Measurements from ENCODE around the gene SAMD10. TPM values are rescaled to one million over a fixed set of nuclear protein-coding genes. Genes with fewer than 3 reads are reported as not detected.

SAMD10 gene
- total and polyA plus RNA-seq, 10 of the 15 experiments (the other 5 are each of a cell fraction or from before 2014, with no cell fraction given): 1.3 to 51.4 (median 17.9) TPM

DNA sequence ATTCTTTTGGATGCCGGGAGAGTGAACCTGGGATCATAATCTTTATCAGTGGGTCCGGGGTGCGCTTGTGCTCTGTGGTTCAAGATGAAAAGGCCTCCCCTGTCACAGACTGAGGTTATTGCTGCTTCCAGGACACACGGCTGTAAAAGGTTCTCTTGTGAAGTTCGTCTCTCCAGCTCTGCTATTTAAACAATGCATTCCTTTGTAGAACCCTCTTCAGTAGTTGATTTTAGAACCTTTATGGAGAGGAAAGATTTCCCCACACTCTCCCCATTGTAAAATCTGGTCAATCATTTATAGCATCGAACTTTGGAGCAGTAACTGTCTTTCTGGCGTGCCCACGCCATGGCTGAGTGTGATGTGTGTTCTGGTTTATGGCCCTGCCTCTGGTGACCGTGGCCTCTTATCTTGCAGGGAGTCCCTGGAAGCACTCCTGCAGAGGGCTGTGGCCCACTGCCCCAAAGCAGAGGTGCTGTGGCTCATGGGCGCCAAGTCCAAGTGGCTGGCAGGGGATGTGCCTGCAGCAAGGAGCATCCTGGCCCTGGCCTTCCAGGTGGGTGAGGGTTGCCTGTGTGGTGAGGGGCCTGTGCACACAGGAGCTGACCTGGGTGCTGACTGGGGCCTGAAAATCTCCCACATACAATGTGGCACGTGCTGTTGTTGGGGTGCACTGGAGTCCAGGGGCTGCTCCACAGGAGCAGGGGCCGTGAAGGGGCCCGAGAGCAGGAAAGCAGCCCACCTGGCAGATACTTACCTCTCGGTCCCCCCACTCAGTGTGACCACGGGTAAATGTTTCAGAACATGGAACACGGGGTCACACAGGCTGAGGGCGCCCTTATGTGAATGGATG lies 44.9 kb upstream of the SAMD10 start:
- WGBS (ENCODE audit: insufficient coverage, insufficient replicate concordance, low lambda C conversion rate, missing lambda C conversion rate): 95% methylated on average over 17 of the region's 17 CpGs
- no TSS peak for BruUV-seq (replicated peaks)
- intact Hi-C loops (cut with micrococcal nuclease; ENCODE audit: unreplicated experiment) (no loop called here), in situ Hi-C loops (cut with MboI) (no loop called here)
- ChIA-PET SMC1A (ENCODE audit: uncharacterized antibody, unreplicated experiment) (no interaction called here), POLR2A (interaction anchor here (0.8 to 1.1 kb wide), 2 partner anchors 10 to 22 kb away, joined by 3 read pairs; no protein-coding TSS in a partner anchor), RAD21 (ENCODE audit: unreplicated experiment) (no interaction called here), CTCF (interaction anchor here (0.7 kb wide), 1 partner anchor 16 kb away, joined by 3 read pairs; no protein-coding TSS in a partner anchor)
- Histone ChIP-seq H3K27ac (ENCODE audit: control insufficient read depth, insufficient read depth) (no peak overlapping the region), H3K36me3 (ENCODE audit: control insufficient read depth in 2 of 2, insufficient read depth in 2 of 2, low read length in 1 of 2) (peaks cover 57 to 61% of the 10 kb centered on the region in 2 experiments), H3K4me2 (ENCODE audit: control insufficient read depth, insufficient read depth) (no peak overlapping the region), H3K27me3 (replicated peaks in 1 of 2; ENCODE audit: control insufficient read depth in 2 of 2, insufficient read depth in 2 of 2, low read length in 1 of 2) (no peaks in the 10 kb centered on the region), H2AFZ (ENCODE audit: control insufficient read depth, low read depth, low read length) (no peak overlapping the region), H3K9me3 (replicated peaks; ENCODE audit: control insufficient read depth, insufficient read depth, low read length) (no peaks in the 10 kb centered on the region), H4K20me1 (ENCODE audit: control insufficient read depth, insufficient read depth) (no peaks in the 10 kb centered on the region), H3K4me3 (no peak overlapping the region), H3K79me2 (ENCODE audit: control insufficient read depth, insufficient read depth, low read length) (no peaks in the 10 kb centered on the region), H3K9ac (ENCODE audit: control insufficient read depth, insufficient read depth, low read length) (no peak overlapping the region), H3K4me1 (ENCODE audit: control insufficient read depth, insufficient read depth, low read length) (no peaks in the 10 kb centered on the region)
- ATAC-seq (no peak), FAIRE-seq (no peak), DNase-seq (ENCODE audit: low read depth, low spot score) (no peak)
- TF ChIP-seq PAX5 (IDR thresholded peaks at IDR 0.05; ENCODE audit: borderline replicate concordance, low read depth, low read length) (no peak), GABPA (IDR thresholded peaks at IDR 0.05; ENCODE audit: low read depth) (no peak), MTA2 (IDR thresholded peaks at IDR 0.05; ENCODE audit: low read depth) (no peak), POLR2A (IDR thresholded peaks at IDR 0.05; ENCODE audit: low read depth, low read length) (peak; percentile 3; the same call in 1 of the 2 replicates), ZZZ3 (IDR thresholded peaks at IDR 0.05; ENCODE audit: control insufficient read depth, insufficient read length, low read depth) (no peak)

- no peaks in the 10 kb centered on the region for H3K9me3 ChIP-seq (replicated peaks; ENCODE audit: control insufficient read depth, insufficient read depth, low read length)
- 90% methylated on average over 15 of the region's 15 CpGs for WGBS (ENCODE audit: insufficient coverage, insufficient replicate concordance, low lambda C conversion rate, missing lambda C conversion rate)
- no peaks in the 10 kb centered on the region for H3K27me3 ChIP-seq (replicated peaks in 1 of 2; ENCODE audit: control insufficient read depth in 2 of 2, insufficient read depth in 2 of 2, low read length in 1 of 2)
- no peak for ATAC-seq
- CTCF ChIA-PET: no interaction called here
- POLR2A ChIA-PET: no interaction called here
- H3K4me1 ChIP-seq (ENCODE audit: control insufficient read depth, insufficient read depth, low read length): no peaks in the 10 kb centered on the region
- intact Hi-C loops (cut with micrococcal nuclease; ENCODE audit: unreplicated experiment): no loop called here
- in situ Hi-C loops (cut with MboI): no loop called here
- peaks cover 61 to 63% of the 10 kb centered on the region in 2 experiments for H3K36me3 ChIP-seq (ENCODE audit: control insufficient read depth in 2 of 2, insufficient read depth in 2 of 2, low read length in 1 of 2)
- H3K9ac ChIP-seq (ENCODE audit: control insufficient read depth, insufficient read depth, low read length): no peak overlapping the region
- H4K20me1 ChIP-seq (ENCODE audit: control insufficient read depth, insufficient read depth): no peaks in the 10 kb centered on the region
- H2AFZ ChIP-seq (ENCODE audit: control insufficient read depth, low read depth, low read length): no peak overlapping the region
- FAIRE-seq: no peak
- no peak overlapping the region for H3K4me3 ChIP-seq
- SMC1A ChIA-PET (ENCODE audit: uncharacterized antibody, unreplicated experiment): no interaction called here
- no peak for TF ChIP-seq CREM (IDR thresholded peaks at IDR 0.05; ENCODE audit: low read depth)
- peak; percentile 49 for TF ChIP-seq POLR2A (IDR thresholded peaks at IDR 0.05; ENCODE audit: low read depth, low read length)
- H3K4me2 ChIP-seq (ENCODE audit: control insufficient read depth, insufficient read depth): no peak overlapping the region
- DNase-seq (ENCODE audit: low read depth, low spot score): no peak
- RAD21 ChIA-PET (ENCODE audit: unreplicated experiment): no interaction called here
- no peak overlapping the region for H3K27ac ChIP-seq (ENCODE audit: control insufficient read depth, insufficient read depth)
- no peaks in the 10 kb centered on the region for H3K79me2 ChIP-seq (ENCODE audit: control insufficient read depth, insufficient read depth, low read length)
- BruUV-seq (replicated peaks): no TSS peak
Measured at GRCh38 chr20:64023361-64024140, 44.1 kb upstream of the SAMD10 start.

Measured in GM12878 (cell line).